Measurements from ENCODE around the gene EXOC4. TPM values are rescaled to one million over a fixed set of nuclear protein-coding genes. Genes with fewer than 3 reads are reported as not detected.

The EXOC4 gene
- total and polyA plus RNA-seq, 2 of the 8 experiments (the other 6 are each of a cell fraction or from before 2014, with no cell fraction given), result 27.0 to 67.3 TPM

DNA sequence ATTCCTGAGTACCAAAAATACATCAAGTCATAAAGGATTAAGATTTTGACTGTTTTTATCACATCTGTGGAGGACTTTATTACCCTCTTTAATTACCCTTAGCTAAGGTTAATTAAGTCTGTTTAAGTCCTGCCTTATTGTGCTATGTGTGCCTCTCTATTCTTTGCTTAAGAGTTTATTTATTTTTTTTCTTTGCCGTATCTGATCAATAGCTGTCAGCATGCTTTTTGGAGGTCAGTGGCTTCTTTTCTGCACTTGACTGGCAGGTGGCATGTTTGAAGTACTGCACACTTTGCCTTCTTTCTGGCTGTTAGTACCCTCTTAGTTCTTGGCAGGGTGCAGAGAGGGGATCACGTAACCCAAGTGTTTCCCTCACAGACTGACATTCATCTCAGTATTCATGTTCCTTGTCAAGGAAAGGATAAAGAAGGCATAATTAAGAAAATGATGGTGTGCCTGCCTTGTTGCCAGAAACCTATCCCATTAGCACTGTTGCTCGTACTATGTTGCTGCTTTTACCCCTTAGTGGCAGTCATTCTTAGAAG, 225.8 kb downstream of the EXOC4 start (continued):
- TF ChIP-seq, protein P1, sequence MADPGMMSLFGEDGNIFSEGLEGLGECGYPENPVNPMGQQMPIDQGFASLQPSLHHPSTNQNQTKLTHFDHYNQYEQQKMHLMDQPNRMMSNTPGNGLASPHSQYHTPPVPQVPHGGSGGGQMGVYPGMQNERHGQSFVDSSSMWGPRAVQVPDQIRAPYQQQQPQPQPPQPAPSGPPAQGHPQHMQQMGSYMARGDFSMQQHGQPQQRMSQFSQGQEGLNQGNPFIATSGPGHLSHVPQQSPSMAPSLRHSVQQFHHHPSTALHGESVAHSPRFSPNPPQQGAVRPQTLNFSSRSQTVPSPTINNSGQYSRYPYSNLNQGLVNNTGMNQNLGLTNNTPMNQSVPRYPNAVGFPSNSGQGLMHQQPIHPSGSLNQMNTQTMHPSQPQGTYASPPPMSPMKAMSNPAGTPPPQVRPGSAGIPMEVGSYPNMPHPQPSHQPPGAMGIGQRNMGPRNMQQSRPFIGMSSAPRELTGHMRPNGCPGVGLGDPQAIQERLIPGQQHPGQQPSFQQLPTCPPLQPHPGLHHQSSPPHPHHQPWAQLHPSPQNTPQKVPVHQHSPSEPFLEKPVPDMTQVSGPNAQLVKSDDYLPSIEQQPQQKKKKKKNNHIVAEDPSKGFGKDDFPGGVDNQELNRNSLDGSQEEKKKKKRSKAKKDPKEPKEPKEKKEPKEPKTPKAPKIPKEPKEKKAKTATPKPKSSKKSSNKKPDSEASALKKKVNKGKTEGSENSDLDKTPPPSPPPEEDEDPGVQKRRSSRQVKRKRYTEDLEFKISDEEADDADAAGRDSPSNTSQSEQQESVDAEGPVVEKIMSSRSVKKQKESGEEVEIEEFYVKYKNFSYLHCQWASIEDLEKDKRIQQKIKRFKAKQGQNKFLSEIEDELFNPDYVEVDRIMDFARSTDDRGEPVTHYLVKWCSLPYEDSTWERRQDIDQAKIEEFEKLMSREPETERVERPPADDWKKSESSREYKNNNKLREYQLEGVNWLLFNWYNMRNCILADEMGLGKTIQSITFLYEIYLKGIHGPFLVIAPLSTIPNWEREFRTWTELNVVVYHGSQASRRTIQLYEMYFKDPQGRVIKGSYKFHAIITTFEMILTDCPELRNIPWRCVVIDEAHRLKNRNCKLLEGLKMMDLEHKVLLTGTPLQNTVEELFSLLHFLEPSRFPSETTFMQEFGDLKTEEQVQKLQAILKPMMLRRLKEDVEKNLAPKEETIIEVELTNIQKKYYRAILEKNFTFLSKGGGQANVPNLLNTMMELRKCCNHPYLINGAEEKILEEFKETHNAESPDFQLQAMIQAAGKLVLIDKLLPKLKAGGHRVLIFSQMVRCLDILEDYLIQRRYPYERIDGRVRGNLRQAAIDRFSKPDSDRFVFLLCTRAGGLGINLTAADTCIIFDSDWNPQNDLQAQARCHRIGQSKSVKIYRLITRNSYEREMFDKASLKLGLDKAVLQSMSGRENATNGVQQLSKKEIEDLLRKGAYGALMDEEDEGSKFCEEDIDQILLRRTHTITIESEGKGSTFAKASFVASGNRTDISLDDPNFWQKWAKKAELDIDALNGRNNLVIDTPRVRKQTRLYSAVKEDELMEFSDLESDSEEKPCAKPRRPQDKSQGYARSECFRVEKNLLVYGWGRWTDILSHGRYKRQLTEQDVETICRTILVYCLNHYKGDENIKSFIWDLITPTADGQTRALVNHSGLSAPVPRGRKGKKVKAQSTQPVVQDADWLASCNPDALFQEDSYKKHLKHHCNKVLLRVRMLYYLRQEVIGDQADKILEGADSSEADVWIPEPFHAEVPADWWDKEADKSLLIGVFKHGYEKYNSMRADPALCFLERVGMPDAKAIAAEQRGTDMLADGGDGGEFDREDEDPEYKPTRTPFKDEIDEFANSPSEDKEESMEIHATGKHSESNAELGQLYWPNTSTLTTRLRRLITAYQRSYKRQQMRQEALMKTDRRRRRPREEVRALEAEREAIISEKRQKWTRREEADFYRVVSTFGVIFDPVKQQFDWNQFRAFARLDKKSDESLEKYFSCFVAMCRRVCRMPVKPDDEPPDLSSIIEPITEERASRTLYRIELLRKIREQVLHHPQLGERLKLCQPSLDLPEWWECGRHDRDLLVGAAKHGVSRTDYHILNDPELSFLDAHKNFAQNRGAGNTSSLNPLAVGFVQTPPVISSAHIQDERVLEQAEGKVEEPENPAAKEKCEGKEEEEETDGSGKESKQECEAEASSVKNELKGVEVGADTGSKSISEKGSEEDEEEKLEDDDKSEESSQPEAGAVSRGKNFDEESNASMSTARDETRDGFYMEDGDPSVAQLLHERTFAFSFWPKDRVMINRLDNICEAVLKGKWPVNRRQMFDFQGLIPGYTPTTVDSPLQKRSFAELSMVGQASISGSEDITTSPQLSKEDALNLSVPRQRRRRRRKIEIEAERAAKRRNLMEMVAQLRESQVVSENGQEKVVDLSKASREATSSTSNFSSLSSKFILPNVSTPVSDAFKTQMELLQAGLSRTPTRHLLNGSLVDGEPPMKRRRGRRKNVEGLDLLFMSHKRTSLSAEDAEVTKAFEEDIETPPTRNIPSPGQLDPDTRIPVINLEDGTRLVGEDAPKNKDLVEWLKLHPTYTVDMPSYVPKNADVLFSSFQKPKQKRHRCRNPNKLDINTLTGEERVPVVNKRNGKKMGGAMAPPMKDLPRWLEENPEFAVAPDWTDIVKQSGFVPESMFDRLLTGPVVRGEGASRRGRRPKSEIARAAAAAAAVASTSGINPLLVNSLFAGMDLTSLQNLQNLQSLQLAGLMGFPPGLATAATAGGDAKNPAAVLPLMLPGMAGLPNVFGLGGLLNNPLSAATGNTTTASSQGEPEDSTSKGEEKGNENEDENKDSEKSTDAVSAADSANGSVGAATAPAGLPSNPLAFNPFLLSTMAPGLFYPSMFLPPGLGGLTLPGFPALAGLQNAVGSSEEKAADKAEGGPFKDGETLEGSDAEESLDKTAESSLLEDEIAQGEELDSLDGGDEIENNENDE (IDR thresholded peaks at IDR 0.05; ENCODE audit: insufficient replicate concordance, low read length), result no peak
- TF ChIP-seq CTBP2 (IDR thresholded peaks at IDR 0.05; ENCODE audit: borderline replicate concordance, insufficient read depth, insufficient read length, low read length) (no peak), KDM1A (IDR thresholded peaks at IDR 0.05; ENCODE audit: borderline replicate concordance, low read length) (no peak), NRF1 (IDR thresholded peaks at IDR 0.05; ENCODE audit: low read depth, low read length) (no peak), YY1 (IDR thresholded peaks at IDR 0.05; ENCODE audit: low read depth, low read length) (no peak), HDAC6 (IDR thresholded peaks at IDR 0.05; ENCODE audit: low read depth, low read length) (no peak), TCF12 (IDR thresholded peaks at IDR 0.05; ENCODE audit: low read depth, low read length) (no peak), SIRT6 (IDR thresholded peaks at IDR 0.05; ENCODE audit: low read length) (no peak), SRF (IDR thresholded peaks at IDR 0.05; ENCODE audit: low read depth, low read length) (no peak)
